D721Med (cell line): Measurements from ENCODE around the gene HNRNPUL1.

Source experiments
- DNase-seq: peaks from one replicate; pipeline ENCODE4 v3.0.0; 2011; ENCODE audit warnings: low spot score; ENCODE audit not compliant: insufficient read length
- FAIRE-seq: peaks from 2 replicates; lab custom pipeline; 2011; peaks lifted over from hg19 to GRCh38; lab: Jason Lieb, UNC
- CTCF ChIP-seq: IDR thresholded peaks from 2 replicates; pipeline ENCODE4 v1.5.1; 2012; ENCODE audit warnings: mild to moderate bottlenecking, control low read depth; ENCODE audit not compliant: insufficient read depth; ENCODE audit errors: missing control alignments

HNRNPUL1 gene

DNA sequence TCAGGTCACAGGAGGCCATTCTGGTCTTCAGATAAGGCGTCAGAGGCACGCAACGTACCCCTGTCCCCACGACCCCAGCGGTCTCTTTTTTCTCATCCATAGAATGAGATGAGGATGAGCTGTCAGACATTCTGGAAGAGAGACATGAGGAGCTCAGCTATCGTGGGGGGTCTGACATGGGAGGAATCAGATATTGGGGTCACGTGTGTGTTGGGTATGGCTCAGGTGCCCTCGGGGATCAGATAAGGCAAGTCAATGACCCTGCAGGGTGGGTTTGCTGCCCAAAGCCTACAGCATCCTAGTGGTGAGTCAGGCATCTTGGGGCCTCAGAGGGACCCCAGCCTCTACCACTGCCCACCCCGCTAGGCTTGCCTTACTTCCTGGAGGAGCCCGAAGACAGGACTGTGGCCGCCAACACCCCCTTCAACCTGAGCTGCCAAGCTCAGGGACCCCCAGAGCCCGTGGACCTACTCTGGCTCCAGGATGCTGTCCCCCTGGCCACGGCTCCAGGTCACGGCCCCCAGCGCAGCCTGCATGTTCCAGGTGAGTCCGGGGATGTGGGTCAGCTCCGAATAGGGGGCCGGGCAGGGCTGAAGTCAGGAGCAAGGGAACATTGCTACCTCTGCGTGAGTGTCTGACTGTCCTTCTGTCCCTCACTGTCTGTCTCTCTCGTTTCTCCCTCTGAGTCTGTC is 42.5 kb upstream of the HNRNPUL1 start:
- DNase-seq (no peak), FAIRE-seq (no peak)
- TF ChIP-seq CTCF: no peak

- TF ChIP-seq CTCF: no peak
- no peak for DNase-seq
- no peak for FAIRE-seq
Observed at GRCh38 chr19:41222240-41222639, 41.9 kb upstream of the HNRNPUL1 start.

- TF ChIP-seq CTCF: no peak
- FAIRE-seq (no peak), DNase-seq (no peak)
Observed at GRCh38 chr19:41223431-41224234, 40.5 kb upstream of the HNRNPUL1 start.

DNA sequence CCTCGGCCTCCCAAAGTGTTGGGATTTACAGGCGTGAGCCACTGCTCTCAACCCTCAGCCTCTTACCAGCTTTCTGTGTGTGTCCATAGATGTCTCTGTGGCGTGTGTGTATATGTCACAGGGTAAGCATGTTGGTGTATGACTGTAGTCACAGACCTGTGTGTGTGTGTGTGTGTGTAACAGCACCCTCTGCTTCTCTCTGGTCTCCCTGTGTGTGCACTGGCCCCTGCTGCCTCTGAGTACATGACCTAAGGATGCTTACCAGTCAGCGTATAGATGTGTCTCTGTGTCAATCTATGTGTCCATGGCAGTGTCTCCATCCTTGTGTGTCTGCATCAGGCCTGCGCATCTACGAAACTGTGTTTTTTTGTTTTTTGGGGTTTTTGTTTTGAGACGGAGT is 39.5 kb upstream of the HNRNPUL1 start:
- no peak for TF ChIP-seq CTCF
- no peak for DNase-seq
- no peak for FAIRE-seq

DNA sequence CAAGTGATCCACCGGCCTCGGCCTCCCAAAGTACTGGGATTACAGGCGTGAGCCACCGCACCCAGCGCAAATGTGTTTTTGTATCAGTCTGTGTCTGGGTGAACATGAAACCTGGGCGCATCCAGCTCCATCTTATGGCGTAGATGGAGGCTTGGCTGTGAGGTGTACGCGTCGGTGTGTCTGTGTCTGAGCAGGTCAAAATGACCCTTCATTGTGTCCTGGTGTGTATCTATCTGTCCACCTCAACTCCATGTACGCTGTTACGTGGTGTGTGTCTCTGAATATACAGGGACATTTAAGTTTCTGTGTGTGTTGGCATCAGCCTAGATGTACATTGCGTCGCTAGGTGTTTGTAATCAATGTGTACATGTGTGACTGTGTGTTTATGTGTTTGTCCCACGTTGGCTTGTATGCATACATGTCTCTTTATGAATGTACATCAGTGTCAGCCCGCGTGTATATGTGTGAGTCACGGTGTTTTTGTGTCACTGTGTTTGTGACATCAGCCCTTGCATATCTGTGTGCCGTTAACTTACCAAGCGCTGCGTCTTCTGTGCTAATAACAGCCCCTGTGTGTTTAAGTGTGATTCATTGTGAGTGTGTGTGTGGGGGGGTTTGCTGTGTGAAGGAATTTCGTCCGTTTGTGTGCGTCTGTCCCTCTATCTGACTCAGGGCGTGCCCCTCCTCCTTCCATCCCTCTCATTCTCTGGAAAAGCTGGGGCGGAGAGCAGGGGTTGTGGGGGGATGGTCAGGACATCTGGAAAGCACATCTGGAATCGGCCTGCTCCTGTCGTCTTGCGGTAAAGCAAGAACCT is 38.7 kb upstream of the HNRNPUL1 start:
- no peak for FAIRE-seq
- TF ChIP-seq CTCF: no peak
- no peak for DNase-seq

GRCh38 chr19:41226053-41226873 is 37.9 kb upstream of the HNRNPUL1 start:
- FAIRE-seq: no peak
- no peak for TF ChIP-seq CTCF
- DNase-seq: no peak
